ENCODE measurements around the gene CKAP2L.

GRCh38 chr2:112800881-112801583 is 36.6 kb upstream of the CKAP2L start:
- TF ChIP-seq EZH2 (IDR thresholded peaks at IDR 0.05; ENCODE audit: low read length, unreplicated experiment) = no peak
- TF ChIP-seq CTCF (conservative IDR thresholded peaks at IDR 0.05; ENCODE audit: low read depth, low read length) = no peak
- TF ChIP-seq EZH2phosphoT487 (IDR thresholded peaks at IDR 0.05; ENCODE audit: borderline replicate concordance, low read length) = no peak

All from PC-3 (cell line).